HG03342 (cell line): ENCODE data around the gene KCTD5.
A peak's percentile ranks its signal among the peaks of the same experiment; 100 is the strongest.
"Not testable (repeated sequence)": the region's sequence is repeated elsewhere in the genome, so short reads cannot be mapped to it uniquely, and the experiment has no call there.

Source experiments
- ATAC-seq: cut with Tn5 transposase; IDR thresholded peaks from one replicate; pipeline ENCODE4 v1.9.1; 2021; ENCODE audit warnings: mild to moderate bottlenecking, moderate library complexity; ENCODE audit not compliant: unreplicated experiment

Gene KCTD5

GRCh38 chr16:2671741-2672140 lies 10.6 kb upstream of the KCTD5 start:
- ATAC-seq, result no peak

DNA sequence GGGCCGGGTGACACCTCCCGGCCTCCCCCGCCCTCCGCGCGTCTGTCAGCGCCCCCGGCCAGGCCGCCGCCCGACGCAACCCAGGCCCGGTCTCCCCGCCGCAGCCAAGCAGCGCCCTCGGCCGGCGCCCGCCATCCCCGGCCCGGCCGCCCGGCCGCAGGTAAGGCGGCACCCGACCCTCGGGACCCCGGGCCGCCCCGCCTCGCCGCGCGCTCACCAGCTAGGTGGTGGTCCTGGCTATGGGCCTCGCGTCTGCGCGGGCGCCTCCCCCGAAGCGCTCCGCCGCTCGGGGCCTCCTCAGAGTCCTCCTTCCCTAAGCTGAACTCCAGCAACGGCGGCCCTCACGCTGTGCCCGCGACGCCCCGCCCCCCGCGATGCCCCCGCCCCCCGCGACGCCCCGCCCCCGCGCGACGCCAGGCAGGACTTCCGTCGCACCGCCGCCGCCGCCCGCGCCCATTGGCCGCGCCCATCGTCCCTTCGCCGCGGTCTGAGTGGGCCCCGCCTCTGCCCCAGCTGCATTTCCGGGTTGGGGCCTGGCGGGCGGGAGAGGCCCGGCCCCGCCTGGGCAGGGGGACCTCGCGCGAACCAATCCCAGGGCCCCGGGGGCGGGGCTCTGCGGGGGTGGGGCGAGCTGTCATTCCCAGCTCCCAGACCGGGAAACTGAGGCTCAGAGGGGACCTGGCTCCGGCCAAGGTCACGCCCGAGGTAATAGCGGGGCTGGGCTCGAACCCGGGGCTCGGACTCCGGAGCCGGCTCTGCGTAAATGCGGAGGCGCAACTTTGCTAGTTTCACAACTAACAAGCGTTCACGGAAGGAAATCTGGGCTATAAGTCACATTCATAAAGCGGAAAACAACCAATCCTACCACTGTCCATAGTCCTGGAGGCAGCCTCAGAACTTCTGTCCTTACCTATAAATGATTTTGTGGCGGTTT lies 9.0 kb upstream of the KCTD5 start:
- ATAC-seq, result peak; percentile 87

GRCh38 chr16:2675021-2675420 lies 7.3 kb upstream of the KCTD5 start:
- ATAC-seq, result no peak

DNA sequence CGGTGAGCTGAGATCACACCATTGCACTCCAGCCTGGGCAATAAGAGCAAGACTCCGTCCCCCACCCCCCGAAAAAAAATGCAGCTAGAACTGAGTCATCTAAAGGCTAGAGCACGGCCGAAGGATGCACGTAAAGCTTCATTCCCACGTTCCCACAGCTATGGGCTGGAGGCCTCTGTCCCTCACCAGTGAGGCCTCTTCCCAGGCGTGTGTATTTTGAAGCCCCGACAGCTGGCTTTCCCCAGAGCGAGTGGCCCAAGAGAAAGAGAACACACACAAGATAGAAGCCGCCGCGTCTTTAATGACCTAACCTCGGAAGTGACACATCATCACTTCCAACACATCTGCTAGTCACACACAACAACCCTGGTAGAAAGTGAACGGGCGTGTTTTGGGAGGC lies 6.6 kb upstream of the KCTD5 start:
- no peak for ATAC-seq

- ATAC-seq, result not testable (repeated sequence)
Observed at GRCh38 chr16:2676937-2677336, 5.4 kb upstream of the KCTD5 start.

GRCh38 chr16:2678206-2678965 lies 3.9 kb upstream of the KCTD5 start:
- ATAC-seq, result not testable (repeated sequence)

DNA sequence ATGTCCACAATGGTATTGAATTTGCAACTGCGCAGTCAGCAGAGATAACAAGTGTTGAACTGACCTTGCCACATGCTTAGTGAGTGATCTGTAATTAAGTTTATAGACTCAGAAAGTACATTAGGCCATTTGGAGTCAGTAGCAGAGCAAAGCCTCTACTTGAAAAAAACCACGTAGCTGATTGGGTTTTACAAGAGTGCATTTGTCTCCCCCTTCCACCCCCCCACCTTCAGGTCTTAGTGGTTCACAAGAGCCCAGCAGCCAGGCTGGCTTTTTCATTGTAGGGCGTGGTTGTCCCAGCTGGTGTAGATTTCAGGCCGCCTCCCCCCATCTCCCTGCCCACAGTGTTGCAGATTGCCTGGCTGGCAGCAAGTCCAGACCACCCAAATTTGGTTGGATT lies 2.4 kb upstream of the KCTD5 start:
- not testable (repeated sequence) for ATAC-seq

- not testable (repeated sequence) for ATAC-seq
Observed at GRCh38 chr16:2680360-2680759, 2.0 kb upstream of the KCTD5 start.

DNA sequence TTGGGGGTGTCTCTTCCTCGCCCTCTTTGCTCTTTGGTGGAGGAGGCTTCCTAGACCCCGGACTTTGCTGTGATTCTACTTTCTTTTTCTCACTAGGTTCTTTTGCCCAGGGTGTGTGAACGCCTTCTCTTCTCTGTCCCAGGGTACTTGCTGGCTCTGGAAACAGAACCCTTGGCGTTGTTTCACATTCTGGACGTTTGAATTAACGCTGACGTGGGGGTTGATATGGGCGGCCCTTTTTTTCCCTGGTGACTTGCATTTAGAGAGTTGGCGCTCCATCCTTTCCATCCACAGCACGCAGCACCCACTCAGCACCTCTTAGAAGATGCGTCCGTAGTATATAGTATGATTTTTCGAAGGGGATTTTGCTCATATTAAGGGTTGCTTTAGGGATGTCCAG lies 718 bp downstream of the KCTD5 start:
- ATAC-seq, result not testable (repeated sequence)

- not testable (repeated sequence) for ATAC-seq
Observed at GRCh38 chr16:2686075-2686474, 3.8 kb downstream of the KCTD5 start.

- ATAC-seq, result peak; percentile 30
Observed at GRCh38 chr16:2686912-2687507, 4.7 kb downstream of the KCTD5 start.

DNA sequence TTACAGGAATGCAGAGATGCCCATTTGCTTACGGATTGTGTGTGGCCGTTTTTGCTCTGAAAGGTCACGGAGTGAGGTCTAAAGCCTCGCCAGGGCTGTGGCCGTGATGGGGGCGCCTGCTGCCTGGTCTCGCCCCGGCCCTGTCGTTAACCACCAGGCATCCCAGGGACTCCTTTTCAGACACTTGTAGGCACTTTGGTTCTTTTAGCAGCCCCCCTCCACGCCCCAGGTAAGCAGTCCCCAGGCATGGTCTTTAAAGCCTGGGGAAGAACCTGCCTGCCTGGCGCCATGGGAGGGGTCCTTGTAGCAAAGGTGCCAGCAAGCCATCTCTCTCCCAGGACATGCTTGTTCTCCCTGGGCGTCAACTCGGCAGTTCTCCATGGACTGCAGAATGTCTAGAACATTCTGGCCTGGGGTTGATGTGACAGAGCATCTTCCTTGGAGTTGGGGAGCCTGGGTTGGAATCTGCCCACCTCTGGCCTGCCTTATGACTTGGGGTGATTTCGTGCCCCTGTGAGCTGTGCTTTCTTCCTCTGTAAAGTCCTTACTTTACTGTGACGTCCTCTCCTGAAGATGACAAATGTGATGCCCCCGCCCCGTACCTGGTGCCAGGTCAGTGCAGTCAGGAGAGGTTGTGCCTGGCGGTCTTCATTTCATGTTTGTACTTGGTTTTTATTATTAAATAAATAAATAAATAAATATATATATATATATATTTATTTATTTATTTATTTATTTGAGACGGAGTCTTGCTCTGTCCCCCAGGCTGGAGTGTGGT lies 5.4 kb downstream of the KCTD5 start:
- ATAC-seq, result no peak

DNA sequence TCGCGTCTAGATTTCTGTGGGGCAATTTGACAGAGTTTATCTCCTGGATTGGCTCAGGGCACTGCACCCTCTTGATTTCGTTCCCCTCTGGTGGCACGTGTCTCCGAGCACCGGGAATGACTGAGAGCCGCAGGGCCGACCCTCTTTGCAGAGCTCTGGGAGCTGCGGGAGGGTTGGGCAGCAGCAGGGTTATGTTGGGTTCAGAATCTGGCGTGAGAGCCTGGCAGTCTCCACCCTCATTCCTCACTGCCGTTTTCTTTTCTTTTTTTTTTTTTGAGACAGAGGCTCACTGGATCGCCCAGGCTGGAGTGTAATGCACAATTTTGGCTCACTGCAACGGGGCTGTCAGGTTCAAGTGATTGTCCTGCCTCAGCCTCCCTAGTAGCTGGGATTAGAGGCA lies 7.1 kb downstream of the KCTD5 start:
- ATAC-seq, result not testable (repeated sequence)

- no peak for ATAC-seq
Observed at GRCh38 chr16:2689968-2690801, 7.9 kb downstream of the KCTD5 start.

DNA sequence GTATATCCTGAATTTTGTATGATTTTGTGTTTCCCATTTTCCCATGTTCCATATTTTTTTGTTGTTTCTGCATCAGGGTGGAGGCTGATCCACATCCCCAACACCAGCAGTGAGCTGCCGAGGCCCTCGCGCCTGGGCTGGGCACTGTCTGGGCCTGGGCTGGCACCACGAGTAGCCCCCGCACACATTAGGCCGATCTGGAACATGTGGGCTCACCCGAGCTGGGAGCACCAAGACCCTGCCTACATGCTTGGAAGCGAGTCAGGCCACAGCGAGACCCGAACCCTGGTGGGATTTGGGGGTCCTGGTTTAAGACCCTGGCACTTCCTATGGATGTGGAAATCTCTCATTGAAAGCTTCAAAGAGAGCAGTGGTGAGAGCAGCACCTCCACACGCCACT lies 8.5 kb downstream of the KCTD5 start:
- ATAC-seq, result no peak

- ATAC-seq, result no peak
Observed at GRCh38 chr16:2691491-2692248, 9.3 kb downstream of the KCTD5 start.

DNA sequence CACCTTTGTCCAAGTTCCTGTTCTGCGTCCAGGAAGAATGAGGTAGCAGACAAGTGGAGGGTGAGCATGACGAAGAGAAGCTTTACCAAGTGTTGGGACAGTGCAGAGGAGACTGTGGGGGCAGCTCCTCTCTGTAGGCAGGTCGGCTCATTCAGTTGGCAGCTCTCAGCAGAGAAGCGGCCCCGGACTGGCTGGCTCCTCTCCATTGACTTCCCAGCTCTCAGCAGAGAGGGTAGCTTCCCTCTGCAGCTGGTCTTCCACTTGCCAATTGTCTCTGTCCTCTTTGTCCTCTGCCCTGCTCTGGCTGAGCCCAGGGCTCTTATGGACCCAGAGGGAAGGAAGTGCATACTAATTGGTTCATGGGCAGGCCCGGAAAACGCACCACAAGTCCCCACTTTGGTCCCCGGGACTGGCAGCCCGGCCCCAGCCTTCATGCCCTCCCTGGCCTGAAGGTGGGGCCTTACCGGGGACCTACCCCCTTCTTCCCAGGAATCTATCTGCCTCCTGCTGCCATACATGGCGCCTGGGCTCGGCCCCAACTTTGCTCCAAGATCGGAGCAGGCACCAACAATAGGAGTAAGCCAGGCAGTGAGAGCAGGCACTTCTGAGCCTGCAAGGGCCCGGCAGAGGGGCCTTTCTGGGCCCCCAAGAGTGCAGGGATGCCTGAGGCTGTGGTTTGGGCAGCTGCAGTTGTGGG lies 10.1 kb downstream of the KCTD5 start:
- no peak for ATAC-seq

DNA sequence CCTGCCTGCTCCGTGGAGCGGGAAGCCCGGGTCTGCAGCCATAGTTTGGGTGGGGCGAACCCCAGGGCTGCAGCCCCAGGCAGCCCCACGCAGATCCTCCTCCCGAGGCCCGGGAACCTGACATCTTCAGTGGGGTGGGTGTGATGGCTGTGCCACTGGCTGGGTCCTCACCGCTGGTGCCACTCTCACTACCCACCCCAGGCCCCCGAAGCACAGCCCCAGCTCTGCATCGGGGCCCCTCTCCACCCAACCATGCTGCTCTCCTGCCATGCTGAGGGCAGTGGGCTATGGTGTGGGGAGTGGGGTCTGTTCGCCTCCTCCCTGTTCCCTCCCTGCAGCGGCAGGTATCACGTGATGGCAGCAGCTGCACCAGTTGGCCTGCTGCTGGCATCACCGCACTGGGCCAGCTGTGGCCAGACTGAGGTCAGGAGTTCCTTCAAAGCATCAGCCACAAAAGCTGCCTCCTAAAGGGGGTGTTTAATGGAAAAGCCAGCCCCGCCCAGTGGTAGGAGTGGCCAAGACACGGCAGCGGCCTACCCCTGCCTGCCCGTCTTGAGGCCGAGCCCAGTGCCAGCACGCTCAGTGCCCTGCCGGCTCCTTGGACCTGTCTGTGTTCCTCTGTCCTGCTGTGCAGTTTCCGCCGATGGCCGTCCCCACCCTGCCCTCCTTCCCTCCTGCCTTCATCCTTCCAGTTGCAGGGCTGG lies 10.8 kb downstream of the KCTD5 start:
- ATAC-seq, result no peak
